ENCODE results near the gene STXBP5.

GRCh38 chr6:147195510-147195909 lies 8.7 kb upstream of the STXBP5 start:
- TF ChIP-seq CTCF (conservative IDR thresholded peaks at IDR 0.05), result no peak
- no peak for TF ChIP-seq ZFX (IDR thresholded peaks at IDR 0.05)
